Non-pigmented ciliary epithelial cell (primary cell): ENCODE measurements around the gene CTAGE9.
"Not testable (repeated sequence)": the region's sequence is repeated elsewhere in the genome, so short reads cannot be mapped to it uniquely, and the experiment has no call there.

Source experiments
- DNase-seq: peaks from one replicate; pipeline ENCODE4 v3.0.0-alpha.2; 2010; ENCODE audit warnings: low read depth

CTAGE9 gene, protein sequence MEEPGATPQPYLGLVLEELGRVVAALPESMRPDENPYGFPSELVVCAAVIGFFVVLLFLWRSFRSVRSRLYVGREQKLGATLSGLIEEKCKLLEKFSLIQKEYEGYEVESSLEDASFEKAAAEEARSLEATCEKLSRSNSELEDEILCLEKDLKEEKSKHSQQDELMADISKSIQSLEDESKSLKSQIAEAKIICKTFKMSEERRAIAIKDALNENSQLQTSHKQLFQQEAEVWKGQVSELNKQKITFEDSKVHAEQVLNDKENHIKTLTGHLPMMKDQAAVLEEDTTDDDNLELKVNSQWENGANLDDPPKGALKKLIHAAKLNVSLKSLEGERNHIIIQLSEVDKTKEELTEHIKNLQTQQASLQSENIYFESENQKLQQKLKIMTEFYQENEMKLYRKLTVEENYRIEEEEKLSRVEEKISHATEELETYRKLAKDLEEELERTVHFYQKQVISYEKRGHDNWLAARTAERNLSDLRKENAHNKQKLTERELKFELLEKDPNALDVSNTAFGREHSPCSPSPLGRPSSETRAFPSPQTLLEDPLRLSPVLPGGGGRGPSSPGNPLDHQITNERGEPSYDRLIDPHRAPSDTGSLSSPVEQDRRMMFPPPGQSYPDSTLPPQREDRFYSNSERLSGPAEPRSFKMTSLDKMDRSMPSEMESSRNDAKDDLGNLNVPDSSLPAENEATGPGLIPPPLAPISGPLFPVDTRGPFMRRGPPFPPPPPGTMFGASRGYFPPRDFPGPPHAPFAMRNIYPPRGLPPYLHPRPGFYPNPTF

DNA sequence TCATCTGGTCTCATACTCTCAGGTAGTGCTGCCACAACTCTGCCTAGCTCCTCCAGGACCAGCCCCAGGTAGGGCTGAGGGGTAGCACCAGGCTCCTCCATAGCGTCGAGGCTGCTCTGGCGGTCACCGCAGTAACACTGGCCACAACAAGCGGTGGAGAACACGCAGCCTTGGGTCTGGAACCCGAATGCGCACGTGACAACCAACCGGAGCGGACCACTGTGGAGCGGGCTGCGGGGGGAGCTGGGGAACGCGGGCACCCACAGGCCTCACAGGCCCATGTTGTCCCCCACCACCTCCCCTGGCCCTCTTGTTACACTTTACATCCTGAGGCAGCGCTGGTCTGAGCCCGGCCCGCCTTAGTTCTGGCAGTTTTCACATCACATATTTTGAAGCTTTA, at the start of gene CTAGE9:
Gene CTAGE9 (minus strand): TSS at position 101 of the 400 bp plus-strand sequence. CDS start 0 bp downstream, at position 101.
- not testable (repeated sequence) for DNase-seq

DNA sequence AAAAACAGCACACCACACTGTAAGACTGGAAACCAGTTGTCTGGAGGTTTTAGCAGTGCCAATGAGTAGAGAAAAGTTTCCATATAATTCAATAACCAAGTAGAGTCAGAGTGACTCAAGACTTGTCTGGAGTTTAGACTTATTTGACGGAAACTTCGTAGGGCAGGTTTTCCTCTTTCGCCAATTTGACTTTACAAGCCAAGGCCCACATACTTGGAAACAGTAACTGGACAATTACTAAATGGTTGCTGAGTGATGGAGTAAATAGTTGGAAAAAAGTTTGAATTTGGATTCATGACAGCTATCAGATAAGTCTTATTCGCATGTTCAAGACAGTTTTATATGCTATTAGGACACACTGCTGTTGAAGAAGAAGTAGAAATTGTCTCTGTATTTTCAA, 48.1 kb upstream of the CTAGE9 start:
- no peak for DNase-seq

DNA sequence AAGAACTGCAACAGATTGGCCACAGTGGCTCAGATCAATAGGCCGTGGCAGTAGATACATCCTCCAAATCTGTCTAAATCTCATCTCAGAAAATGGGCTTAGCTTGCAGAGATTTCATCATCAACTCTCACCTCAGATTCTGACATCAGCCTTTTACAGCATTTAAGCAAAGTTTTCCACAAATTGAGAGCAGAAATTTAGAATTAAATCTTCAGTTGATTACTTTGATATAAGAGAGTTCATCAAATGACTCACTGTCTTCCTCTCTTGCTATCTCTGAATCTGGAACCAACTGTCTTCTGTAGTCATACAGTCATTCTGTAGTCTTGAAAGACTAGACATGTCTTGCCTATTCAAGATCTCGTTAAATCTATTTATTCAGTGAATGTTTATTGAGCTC, 45.2 kb upstream of the CTAGE9 start:
- no peak for DNase-seq

DNA sequence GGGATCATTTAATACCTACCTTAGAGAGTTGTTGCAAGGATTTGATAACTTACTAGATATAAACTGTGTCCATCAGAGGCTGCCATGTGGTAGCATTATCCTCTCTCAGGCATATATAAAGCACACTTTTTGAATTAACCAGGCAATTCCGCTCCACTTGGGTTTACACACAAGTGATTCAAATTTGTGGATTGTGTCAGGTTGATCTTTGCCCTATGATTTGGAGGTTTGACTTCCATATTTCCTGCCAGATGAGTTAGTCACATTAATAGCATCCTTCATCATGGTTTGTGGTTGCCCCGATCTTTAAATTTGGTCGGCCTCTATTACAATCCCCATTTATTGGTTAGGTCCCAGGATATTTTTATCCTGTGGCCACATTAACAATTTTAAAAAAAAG, 44.8 kb upstream of the CTAGE9 start:
- DNase-seq: peak; percentile 90

DNA sequence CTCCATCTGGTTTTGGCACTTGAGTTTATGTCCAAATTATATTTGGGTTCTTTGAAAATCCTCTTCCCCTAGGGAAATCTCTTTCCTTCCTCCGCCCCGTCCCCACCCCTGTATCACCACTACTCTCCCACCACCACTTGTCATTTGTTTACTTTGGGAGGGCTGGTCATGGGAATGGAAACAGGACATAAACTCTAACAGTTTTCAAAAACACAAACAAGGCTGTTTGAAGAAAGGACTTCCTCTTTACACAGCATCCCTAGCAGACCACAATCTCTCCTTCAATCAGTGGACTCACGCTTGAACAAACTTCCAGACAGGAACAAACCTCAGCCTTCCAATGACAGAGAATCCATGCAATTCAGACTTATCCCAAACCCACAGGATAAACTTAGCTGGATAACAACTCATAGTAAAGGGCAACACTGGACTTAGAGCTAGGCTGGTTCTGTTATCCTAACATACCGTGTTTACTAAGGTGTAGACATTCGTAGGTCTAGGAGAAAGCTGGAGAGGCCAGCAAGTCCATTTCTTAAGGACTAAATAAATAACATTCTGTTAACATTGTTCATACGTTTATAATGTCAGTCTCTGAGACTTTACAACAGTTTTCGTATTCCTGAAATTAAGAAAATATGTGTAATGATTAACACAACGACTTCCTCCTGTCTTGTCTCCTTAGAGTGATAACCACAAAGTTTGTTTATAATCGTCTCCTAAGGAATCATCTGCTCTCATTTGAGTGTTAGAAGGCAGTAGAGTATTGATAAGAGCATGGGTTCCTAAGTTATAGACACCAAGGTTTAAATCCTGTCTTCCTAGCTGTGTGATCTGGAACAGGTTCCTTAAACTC, 44.1 kb upstream of the CTAGE9 start:
- no peak for DNase-seq

DNA sequence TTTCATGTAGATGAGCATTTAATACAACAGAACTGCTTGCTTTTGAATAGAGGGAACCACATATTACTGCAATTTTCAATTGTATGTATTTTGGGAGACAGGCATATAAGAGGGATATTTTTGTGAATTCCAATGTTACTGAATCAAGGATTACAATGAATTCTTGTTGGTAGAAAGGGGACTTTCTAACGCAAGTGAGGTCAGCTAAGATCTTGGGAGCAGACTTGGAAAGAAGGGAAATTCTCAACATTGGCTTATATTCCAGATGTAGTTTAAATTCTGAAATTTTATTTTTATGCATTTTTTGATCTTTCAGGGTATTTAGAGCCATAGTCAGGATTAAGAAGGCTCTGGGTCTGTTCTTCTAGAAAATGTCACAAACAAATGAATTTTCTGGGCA, 43.3 kb upstream of the CTAGE9 start:
- DNase-seq: no peak

DNA sequence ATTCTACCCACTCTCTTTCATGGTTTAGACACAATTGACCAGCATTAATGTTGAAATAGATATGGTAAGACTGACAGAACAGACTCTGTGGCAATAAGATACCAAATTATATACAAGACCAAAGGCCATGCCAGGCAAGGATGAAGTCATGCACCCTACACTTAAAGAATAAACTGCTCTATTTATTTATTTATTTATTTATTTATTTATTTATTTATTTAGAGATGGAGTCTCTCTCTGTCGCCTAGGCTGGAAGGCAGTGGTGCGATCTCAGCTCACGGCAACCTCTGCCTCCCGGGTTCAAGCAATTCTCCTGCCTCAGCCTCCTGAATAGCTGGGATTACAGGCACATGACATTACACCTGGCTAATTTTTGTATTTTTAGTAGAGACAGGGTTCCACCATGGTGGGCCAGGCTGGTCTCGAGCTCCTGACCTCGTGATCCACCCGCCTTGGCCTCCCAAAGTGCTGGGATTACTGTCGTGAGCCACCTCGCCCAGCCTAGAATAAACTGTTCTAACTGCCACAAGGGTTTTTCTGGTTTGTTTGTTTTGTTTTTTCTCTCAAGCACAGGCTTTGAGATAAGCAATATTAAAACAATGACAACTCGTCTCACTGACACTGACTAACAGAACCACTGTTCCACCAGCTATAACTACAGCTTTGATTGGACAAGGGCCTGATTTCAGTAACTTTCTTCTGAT, 40.3 kb upstream of the CTAGE9 start:
- not testable (repeated sequence) for DNase-seq

DNA sequence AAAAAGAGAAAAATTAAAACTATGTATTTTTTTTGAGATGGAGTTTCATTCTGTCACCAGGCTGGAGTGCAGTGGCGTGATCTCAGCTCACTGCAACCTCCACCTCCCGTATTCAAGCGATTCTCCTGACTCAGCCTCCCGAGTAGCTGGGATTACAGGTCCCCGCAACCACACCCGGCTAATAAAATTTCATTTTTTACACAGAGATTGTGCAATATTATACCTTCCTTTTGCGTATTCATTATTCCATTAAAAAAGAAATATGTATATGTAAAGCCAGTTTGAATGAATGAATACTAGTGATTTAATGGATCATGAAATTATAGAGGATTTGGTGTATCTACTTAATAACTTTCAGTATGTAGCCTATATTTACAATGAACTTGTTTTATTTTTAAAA, 38.2 kb upstream of the CTAGE9 start:
- DNase-seq: no peak

DNA sequence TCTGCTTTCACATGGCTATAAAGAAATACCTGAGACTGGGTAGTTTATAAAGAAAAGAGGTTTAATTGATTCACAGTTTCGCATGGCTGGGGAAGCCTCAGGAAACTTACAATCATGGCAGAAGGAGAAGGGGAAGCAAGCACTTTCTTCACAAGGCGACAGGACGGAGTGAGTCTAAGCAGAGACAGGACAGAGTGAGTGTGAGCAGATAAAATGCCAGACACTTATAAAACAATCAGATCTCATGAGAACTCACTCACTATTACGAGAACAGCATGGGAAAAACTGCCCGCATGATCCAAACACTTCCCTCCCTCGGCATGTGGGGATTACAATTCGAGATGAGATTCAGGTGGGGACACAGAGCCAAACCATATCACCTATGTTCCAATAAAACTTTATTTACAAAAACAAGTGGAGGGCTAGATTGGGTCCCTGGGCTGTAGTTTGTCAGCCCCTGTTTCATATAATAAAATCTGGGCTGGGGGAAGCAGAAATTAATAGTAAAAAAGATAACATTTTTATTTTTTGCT, 37.1 kb upstream of the CTAGE9 start:
- DNase-seq: no peak

DNA sequence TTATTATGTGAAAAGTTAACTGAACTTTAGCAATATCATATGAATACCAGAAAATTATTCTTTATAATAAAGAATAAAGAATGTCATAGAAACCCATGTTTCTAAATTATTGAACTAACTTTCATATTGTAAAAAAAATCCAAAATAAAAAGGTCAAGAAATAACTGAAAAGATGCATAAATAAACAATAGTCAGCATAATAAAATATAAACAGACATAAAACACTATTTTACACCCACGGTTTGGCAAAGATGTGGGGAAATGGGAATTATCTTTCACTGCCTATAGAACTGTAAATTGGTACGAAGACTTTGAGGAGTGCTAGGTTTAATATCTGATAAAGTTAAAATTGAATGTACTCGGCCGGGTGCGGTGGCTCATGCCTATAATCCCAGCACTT, 34.7 kb upstream of the CTAGE9 start:
- no peak for DNase-seq

DNA sequence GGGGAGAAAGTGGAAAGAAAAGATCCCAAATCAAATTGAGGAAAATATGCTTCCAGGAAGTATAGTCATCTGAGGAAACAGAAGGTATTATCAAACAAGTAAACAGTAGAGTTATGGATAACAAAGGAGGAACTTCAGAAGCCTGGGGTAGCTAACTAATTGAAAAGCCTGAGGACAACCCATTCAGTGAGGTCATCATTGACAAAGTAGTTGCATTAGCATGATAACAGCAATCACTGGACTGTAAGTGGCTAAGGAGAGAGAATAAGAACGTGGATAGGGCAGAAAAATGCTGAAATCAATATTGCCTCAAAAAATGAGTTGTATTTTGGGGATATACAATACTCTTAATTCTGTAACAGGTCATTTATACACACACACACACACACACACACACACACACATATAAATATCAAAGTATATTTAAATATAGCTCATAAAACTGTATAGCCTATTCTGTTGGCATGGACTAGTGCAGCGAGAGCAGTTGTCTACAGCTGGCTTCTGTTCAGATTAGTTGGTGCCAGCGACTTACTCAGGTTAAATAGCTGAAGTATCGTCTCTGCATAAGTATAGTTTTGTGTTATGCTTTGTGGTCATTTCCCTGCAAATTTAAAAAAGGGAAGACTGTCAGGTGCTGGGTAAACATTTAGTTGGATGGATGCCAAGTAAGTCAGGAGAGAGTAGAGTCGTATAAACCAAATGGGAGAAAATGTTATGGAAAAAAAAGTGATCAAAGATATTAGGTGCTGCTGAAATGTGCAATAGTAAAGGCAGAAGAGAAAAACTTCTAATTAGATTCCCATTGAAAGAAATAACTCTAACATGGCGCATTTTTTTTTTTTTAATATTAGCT, 33.8 kb upstream of the CTAGE9 start:
- DNase-seq: no peak

DNA sequence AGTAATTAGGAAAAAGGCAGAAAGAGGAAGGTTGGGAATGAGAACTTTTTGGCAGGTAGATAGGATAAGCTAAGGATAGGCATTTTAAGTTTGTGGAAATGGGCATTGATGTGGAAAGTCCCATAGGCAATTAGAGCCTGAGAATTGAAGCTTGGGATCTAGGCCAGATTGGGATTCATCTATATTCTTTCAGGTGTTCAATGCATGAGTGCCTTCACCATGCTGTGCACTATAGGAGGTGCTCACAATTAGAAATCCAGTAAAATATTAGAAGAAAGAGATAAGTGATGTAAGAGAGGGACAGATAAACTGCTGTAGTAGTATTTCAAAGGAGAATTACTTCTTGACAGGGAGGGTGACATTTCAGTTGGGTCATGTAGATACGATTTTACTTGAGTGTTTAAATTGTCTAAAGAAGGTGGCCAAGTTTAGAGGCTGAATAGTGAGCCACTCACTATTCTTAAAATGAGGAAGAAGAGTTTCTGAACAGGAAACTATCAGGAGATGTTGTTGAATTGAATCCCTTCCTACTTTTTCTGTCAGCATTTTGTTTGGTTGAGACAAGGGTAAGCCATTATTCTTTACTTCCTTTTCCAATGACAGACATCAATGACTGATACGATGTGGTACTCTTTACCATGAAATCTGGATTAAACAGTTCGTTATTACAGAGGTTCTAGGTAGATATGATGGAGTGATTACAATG, 31.0 kb upstream of the CTAGE9 start:
- DNase-seq: no peak

DNA sequence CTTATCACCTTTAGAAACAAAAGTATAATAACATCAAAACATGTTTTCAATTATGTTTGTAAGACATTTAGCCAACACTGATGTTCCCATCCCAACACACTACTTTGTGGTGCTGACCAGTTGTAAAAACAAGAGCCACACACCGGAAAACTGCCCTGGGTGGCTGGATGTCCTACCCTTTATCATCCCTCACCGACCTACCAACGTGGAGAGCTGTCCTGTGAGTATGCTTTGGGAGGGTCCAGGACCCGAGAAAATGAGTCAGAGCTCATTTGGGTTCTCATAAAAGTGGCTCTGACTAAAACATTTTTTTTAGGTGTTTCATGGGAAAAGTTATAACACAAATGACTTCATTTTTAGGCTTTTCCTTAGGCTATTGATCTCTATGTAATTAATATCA, 29.3 kb upstream of the CTAGE9 start:
- DNase-seq: no peak

DNA sequence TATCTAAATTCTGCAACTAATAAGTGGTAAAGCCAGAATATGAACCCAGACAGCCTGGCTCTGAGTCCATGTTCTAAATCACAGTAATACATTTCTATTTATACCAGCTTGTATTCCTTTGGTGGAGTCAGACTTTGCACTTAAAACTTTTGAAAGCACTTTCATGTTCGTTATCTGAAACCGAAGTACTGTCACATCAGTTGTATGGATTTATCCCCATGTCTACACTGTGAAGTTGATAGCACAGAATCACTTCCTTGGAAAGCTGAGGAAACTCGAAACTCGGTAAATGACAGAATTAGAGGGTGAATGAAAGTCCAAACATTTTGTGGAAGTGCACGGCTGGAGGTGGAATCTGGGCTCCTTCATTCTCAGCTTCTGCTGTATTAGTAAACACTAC, 28.3 kb upstream of the CTAGE9 start:
- no peak for DNase-seq

DNA sequence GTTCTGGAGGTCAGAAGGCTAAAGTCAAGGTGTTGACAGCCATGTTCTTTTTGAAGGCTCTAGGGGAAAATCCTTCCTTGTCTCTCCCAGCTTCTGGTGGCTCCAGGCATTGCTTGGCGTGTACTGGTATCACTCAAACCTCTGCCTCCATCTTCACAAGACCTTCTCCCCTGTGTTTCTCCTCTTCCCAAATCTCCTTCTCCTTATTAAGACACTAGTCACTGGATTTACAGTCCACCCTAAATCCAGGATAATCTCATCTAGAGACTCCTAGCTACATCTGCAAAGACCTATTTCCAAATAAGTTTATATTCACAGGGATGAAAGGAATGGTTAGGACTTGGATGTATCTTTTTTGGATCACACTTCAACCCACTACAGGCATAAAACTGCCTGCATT, 26.0 kb upstream of the CTAGE9 start:
- no peak for DNase-seq

DNA sequence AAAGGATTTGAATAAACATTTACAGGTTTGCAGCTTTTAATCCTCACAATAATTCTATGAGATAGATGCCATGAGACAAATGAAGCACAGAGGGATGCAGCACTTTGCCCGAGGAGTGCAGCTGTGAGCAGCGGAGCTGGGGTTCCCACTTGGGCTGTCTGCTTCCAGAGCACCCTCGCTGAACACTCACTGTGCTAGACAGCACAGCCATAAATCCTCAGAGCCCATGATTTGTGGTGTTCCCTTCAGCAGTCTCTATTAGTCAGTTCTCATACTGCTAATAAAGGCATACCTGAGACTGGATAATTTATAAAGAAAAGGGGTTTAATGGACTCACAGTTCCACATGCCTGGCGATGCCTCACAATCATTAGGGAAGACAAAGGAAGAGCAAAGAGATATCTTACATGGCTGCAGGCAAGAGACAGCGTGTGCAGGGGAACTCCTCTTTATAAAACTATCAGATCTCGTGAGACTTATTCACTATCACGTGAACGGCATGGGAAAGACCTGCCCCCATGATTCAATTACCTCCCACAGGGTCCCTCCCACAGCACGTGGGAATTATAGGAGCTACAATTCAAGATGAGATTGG, 25.3 kb upstream of the CTAGE9 start:
- DNase-seq: no peak

DNA sequence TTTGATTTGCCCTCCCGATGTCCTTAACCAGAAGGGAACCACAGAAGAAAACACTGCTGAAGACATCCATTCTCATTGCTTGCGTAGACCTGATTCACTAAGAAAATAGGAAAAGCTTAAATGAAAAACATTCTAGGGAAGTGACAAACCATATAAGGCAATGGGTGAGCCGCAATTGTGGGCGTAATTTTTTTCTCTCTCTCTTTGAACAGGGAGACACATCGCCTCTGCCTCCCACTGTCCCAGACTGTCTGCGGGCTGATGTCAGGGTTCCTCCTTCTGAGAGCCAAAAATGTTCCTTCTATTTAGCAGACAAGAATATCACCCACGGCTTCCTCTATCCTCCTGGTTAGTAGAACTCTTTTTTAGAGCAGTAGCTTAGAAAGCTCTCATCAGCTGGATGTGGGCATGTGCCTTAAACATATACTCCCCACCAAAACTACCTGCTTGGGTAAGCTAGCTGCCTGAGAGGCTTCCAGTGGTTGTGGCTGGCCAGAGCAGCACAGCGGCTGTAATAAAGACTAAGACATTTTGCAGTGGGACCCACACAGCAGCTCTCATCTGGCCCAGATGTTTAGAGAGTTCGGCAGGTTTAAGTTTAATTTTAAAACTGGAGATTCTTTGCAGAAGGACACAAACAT, 22.7 kb upstream of the CTAGE9 start:
- peak; percentile 71 for DNase-seq

DNA sequence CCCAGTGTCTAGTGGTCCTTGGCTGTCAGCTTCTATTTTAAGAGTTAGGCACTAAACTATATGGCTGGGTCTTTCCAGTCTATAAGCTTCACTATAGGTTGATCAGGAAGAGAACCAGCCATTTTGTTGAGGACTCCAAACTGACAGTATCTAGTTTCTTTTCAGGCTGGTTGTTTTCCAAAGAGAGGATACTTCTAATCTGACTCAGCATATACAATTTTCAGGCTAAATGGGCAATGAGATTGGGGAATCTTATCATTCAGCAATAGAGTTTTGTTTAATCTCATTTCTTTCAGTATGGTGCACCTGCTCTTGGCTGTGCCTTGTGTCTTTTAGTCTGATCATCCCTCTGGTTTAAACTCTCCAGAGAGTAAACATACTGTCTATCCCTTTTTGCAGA, 20.4 kb upstream of the CTAGE9 start:
- no peak for DNase-seq

DNA sequence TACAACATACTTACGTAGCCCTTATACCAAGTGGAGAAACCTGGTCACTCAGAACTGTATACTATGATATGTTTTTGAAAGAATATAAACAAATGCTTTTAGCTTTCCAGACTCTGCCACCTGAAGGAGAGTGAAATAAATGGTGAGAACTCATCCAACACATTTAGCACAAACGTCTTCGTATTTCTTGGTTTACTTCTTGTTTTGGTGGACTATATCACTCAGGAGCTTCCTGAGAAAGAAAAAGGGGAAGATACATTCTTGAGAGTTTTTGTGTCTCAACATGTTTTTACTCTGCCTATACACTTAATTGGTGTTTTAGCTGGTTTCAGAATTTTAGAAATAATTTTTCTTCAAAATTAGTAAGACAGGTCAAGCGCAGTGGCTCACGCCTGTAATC, 19.4 kb upstream of the CTAGE9 start:
- no peak for DNase-seq
